Activated CD4-positive, alpha-beta T cell treated with anti-CD3 and anti-CD28 coated beads for 1 hour (primary cell): ENCODE results near the gene GTF2H2C_2.
"Not testable (repeated sequence)": the region's sequence is repeated elsewhere in the genome, so short reads cannot be mapped to it uniquely, and the experiment has no call there.

ENCODE experiments used
- DNase-seq: peaks from one replicate; pipeline ENCODE4 v3.0.0-alpha.2; 2020

The GTF2H2C_2 gene

DNA sequence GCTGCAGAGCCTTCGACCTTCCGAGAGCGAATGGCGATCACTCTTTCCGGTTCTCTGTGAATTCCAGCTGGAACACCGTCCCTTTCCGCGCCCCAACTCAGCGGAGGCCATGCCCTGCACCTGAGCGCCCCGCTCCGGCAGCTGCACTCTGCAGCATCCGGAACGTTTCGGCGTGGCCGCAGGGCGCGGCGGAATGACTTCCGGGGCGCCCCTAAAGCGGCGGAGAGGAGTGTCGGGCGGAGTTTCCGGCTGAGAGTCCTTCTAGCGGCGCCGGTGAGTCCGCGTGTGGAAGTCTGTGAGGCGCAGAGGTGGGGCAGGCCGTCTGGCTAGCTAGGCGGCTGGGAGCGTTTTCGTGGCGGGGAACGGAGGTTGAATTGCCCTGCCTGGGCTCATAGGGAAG is at the start of gene GTF2H2C_2:
Gene GTF2H2C_2 (plus strand): TSS at position 252 of the 400 bp plus-strand sequence.
- not testable (repeated sequence) for DNase-seq

DNA sequence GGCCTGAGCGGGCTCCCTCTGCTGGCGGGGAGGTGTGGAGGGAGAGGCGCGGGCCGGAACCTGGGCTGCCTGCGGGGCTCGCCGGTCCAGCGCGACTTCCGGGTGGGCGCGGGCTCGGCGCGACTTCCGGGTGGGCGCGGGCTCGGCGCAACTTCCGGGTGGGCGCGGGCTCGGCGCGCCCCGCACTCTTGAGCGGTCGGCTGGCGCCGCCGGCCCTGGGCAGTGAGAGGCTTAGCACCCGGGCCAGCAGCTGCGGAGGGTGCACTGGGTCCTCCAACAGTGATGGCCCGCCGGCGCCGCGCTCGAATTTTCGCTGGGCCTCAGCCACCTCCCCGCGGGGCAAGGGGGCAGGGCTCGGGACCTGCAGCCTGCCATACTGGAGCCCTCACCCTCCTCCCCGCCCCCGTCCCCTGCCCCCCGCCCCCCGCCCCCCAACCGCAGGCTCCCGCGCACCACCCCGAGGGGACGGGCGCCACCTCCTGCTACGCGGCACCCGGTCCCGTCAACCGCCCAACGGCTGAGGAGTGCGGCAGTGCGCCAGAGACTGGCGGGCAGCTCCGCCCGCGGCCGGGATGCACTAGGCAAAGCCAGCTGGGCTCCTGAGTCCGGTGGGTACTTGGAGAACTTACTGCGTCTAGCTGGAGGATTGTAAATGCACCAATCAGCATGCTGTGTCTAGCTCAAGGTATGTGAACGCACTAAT is 14.0 kb upstream of the GTF2H2C_2 start:
- DNase-seq, result peak; percentile 36

GRCh38 chr5:70421322-70421721 is 6.2 kb downstream of the GTF2H2C_2 start:
- not testable (repeated sequence) for DNase-seq

DNA sequence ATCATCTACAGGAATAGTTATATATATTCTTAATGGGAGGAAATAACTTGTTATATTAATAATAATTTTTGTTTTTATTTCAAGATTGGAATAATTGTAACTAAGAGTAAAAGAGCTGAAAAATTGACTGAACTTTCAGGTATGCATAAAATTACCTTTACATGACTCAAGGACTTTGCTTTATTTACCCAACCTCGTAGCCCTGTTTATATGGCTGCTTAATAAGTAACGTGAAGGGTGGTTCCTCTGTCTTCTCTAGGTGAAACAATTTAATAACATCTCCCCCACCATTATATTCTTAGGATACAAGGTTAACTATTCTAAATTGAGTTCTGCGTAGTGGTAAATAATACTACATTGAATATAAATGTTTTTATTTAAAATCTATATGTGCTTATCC is 8.0 kb downstream of the GTF2H2C_2 start:
- DNase-seq, result not testable (repeated sequence)

DNA sequence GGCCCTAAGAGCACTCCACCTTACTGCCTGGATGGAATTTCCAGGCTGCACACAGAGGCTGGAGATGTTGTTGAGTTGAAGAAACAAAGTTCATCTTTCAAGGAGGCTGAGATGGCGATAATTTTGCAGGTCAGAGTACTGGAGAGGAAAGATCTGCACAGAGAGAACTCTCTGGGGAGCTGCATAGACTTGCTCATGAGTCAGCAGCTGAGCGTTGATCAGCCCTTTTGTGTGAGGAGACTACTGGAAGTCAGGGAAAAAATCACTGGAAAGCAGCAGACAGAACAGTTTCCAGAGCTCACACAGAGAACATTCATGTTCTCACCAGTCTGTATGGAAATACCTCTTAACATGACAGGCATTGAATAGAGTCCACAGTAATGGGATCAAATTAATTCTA is 23.4 kb downstream of the GTF2H2C_2 start:
- not testable (repeated sequence) for DNase-seq

DNA sequence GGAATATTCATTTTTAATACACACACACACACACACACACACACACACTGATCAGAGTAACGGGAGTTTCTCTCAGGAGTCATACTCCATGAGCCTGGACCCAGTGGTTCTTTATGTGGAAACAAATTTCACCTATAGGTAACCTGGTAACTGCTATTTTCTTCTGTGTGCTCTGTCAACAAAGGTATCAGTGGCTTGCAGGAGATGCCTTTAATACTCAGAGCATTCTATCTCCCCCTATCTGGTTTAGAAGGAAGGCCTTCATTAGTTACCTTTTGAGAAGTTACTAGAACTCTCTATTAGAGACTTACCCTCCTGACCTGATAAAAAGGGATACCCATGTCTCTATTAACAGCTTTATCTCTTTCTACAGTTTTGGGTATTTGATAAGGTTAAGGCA is 34.4 kb downstream of the GTF2H2C_2 start:
- DNase-seq, result not testable (repeated sequence)

DNA sequence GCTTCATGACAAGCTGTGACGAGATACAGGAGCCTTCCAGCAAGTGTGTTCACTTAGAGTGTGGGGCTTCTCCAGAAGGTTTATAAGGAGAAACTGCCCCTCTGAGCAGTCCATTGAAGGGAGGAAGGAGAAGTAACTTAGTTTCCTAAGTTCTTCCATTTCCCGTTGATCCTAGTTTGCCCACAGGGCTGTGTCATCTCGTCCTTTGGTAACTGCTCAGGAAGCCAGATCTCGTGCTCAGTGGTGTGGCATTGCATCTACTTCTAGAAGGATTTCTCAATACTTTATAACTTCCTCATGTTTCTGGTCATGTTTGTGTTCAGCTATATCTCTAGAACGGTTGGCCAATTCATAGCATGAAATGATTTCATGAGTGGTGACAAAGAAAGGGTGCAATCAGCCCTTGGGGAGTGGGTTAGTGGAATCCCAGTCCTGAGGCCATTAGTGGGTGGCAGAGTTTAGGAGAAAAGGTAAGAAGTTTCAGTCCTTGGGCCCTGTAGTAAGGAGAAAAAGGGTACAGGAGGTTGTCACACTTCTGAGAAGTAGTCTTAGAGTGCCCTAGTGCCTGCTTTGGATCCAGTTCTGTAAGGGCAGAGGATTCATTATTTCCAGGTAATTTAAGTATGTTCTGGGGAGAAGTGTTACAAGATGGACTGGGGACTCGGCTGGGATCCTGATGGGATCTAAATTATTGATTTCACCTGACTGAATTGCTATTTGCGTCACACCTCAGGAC is 36.2 kb downstream of the GTF2H2C_2 start:
- not testable (repeated sequence) for DNase-seq

DNA sequence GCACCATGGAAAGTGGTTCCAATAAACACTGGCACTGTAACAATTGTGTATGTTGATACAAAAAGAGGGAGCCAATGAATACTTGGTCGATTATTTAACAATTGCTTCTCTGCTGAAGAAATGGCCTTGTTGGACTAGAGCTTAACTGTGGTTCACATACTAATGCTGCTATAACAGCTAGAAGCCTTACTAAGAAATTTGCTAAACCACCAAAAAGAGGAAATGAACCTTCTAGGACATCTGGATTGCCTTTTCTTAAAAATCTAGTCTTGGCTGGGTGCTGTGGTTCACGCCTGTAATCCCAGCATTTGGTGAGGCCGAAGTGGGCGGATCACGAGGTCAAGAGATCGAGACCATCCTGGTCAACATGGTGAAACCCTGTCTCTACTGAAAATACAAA is 41.9 kb downstream of the GTF2H2C_2 start:
- DNase-seq, result not testable (repeated sequence)

- DNase-seq, result not testable (repeated sequence)
These were observed 44.0 kb downstream of the GTF2H2C_2 start for GRCh38 chr5:70459188-70459587.

DNA sequence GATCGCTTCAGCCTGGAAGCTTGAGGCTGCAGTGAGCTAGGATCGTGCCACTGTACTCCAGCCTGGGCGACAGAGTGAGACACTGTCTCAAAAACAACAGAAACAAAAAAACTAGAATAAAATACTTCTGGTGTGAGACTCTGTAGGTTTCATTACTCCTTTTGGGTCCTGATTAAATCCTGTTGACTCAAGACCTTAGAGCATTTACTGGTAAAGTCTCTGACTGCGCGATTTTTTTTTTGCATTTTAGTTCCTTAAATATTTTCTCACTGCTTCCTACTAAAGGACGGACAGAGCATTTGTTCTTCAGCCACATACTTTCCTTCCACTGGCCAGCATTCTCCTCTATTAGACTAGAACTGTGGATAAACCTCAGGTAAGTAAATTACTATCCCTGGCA is 46.8 kb downstream of the GTF2H2C_2 start:
- not testable (repeated sequence) for DNase-seq

- DNase-seq, result not testable (repeated sequence)
These were observed 49.0 kb downstream of the GTF2H2C_2 start for GRCh38 chr5:70464019-70464637.

DNA sequence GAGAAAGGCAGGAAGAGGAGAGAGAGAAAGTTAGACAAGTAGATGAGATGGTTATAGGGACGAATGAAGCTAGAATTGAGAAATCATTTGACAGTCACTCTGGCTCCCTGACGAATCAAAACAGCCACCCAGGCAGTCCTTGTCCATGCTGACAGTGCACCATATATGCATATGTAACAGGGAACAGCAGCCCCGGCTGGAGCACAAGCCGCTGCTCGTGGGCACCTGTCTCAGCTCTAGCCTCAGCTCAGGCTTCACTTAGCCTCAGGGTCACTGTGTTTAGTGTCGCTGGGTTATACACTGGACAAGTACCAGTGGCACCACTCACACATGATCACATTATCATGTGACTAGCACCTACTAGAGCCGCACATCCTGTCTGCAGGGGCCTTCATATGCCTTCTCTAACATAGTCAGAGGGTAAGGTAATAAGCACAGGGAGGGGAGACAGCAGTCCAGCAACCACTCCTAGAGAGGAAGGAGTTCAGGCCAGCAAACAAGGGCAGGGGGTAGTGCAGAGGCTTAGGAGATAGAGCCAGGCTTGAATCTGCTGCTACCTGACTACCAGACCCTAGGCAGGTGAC is 54.9 kb downstream of the GTF2H2C_2 start:
- not testable (repeated sequence) for DNase-seq
